ENCODE data around the gene ACSF3. TPM values are rescaled to one million over a fixed set of nuclear protein-coding genes. Genes with fewer than 3 reads are reported as not detected.
A peak's percentile ranks its signal among the peaks of the same experiment; 100 is the strongest.
"Not testable (repeated sequence)": the region's sequence is repeated elsewhere in the genome, so short reads cannot be mapped to it uniquely, and the experiment has no call there.

The ACSF3 gene
- total RNA-seq, 6 donors from 2014 or later, result 30.2 to 97.4 (median 35.3) TPM

DNA sequence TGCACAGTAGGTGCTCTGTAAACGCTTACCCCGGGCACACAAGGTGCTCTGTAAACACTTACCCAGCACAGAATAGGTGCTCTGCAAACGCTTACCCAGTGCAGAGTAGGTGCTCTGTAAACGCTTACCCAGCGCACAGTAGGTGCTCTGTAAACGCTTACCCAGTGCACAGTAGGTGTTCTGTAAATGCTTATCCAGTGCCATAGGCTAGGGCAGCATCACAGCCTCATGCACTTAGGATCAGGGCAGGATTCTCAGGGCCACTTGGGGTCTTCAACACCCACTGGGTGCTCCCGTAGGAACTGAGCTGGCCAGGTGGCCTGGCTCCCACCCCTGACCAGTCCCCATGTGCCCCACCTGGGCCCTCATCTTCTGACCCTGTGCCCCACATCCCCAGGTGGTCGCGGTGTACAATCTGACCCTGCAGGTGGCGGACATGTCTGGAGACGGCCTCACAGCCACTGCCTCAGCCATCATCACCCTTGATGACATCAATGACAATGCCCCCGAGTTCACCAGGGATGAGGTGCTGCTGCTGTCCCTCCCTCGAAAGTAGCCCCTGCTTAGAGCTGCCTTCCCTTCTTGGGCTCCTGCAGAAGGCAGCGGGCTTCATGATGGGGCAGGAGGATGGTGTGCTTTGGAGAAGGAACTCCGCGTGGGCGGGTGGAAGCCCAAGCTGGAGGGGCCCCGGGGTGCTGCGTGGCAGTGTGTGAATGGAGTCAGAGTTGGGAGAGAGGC, 93.5 kb downstream of the ACSF3 start:
- Histone ChIP-seq H3K27ac (no peak overlapping the region), H3K36me3 (no peaks in the 10 kb centered on the region), H3K9me3 (no peaks in the 10 kb centered on the region), H3K4me1 (peaks cover 6 to 11% (median 10%) of the 10 kb centered on the region in 4 donors), H3K4me3 (no peak overlapping the region), H3K27me3 (no peaks in the 10 kb centered on the region)
- peak in 1 of 2 donors; percentile 72 for DNase-seq
- WGBS, 2 donors, result 57 to 61% methylated on average over 11 to 19 of the region's 19 CpGs
- TF ChIP-seq POLR2AphosphoS5 (IDR thresholded peaks at IDR 0.05) (no peak), POLR2A (IDR thresholded peaks at IDR 0.05) (no peak), EP300 (IDR thresholded peaks at IDR 0.05) (no peak)
- TF ChIP-seq, protein P1, sequence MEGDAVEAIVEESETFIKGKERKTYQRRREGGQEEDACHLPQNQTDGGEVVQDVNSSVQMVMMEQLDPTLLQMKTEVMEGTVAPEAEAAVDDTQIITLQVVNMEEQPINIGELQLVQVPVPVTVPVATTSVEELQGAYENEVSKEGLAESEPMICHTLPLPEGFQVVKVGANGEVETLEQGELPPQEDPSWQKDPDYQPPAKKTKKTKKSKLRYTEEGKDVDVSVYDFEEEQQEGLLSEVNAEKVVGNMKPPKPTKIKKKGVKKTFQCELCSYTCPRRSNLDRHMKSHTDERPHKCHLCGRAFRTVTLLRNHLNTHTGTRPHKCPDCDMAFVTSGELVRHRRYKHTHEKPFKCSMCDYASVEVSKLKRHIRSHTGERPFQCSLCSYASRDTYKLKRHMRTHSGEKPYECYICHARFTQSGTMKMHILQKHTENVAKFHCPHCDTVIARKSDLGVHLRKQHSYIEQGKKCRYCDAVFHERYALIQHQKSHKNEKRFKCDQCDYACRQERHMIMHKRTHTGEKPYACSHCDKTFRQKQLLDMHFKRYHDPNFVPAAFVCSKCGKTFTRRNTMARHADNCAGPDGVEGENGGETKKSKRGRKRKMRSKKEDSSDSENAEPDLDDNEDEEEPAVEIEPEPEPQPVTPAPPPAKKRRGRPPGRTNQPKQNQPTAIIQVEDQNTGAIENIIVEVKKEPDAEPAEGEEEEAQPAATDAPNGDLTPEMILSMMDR (IDR thresholded peaks at IDR 0.05), result no peak
- ATAC-seq (ENCODE audit: low FRiP score in 2 of 2), result peak; percentile 11 to 20

DNA sequence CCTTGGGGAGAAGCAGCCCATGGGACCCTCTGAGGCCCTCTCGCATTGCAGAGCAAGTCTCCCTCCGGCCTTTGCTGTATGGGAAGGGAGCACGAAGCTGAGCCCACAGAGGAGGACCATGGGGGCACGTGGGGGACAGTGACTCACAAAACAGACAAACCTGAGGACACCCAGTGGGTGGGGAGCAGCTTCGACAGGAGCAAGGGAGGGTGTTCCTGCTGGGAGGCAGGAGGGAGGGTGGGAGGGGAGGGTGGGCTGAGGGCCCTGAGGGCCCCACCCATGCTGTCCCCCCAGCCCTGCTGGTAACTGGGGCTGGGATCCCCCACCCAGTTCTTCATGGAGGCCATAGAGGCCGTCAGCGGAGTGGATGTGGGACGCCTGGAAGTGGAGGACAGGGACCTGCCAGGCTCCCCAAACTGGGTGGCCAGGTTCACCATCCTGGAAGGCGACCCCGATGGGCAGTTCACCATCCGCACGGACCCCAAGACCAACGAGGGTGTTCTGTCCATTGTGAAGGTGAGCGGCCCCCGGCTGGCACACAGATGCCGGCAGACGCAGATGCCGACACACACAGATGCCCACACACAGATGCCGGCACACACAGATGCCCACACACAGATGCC, 94.2 kb downstream of the ACSF3 start:
- Histone ChIP-seq H3K27ac (no peak overlapping the region), H3K4me3 (no peak overlapping the region), H3K9me3 (no peaks in the 10 kb centered on the region), H3K4me1 (peaks cover 6 to 12% (median 11%) of the 10 kb centered on the region in 4 donors), H3K27me3 (no peaks in the 10 kb centered on the region), H3K36me3 (no peaks in the 10 kb centered on the region)
- 72 to 74% methylated on average over 17 to 19 of the region's 19 CpGs for WGBS, 2 donors
- no peak for ATAC-seq (ENCODE audit: low FRiP score in 2 of 2)
- TF ChIP-seq POLR2AphosphoS5 (IDR thresholded peaks at IDR 0.05), result no peak
- TF ChIP-seq EP300 (IDR thresholded peaks at IDR 0.05), result no peak
- no peak for TF ChIP-seq POLR2A (IDR thresholded peaks at IDR 0.05)
- TF ChIP-seq, protein P1 (IDR thresholded peaks at IDR 0.05), result no peak
- peak in 1 of 2 donors; percentile 70 for DNase-seq

DNA sequence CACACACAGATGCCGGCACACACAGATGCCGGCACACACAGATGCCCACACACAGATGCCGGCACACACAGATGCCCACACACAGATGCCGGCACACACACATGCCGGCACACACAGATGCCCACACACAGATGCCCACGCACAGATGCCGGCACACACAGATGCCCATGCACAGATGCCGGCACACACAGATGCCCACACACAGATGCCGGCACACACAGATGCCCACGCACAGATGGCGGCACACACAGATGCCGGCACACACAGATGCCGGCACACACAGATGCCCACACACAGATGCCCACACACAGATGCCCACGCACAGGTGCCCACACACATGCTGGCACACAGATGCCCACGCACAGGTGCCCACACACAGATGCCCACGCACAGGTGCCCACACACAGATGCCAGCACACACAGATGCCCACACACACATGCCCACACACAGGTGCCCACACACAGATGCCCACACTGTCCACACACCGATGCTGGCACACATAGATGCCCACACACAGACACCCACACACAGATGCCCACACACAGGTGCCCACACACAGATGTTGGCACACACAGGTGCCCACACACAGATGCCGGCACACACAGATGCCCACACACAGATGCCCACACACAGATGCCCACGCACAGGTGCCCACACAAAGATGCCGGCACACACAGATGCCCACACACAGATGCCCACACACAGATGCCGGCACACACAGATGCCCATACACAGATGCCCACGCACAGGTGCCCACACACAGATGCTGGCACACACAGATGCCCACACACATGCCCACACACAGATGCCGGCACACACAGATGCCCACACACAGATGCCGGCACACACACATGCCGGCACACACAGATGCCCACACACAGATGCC, 95.1 kb downstream of the ACSF3 start:
- not testable (repeated sequence) for H3K9me3 ChIP-seq; ATAC-seq (ENCODE audit: low FRiP score in 2 of 2); H3K36me3 ChIP-seq; H3K4me3 ChIP-seq; H3K27me3 ChIP-seq; H3K27ac ChIP-seq
- WGBS, 2 donors, result 82 to 89% methylated on average over 14 to 15 of the region's 25 CpGs
- peaks cover 6 to 20% (median 17%) of the 10 kb centered on the region in 4 donors for H3K4me1 ChIP-seq
- peak in 1 of 2 donors; percentile 68 for DNase-seq

DNA sequence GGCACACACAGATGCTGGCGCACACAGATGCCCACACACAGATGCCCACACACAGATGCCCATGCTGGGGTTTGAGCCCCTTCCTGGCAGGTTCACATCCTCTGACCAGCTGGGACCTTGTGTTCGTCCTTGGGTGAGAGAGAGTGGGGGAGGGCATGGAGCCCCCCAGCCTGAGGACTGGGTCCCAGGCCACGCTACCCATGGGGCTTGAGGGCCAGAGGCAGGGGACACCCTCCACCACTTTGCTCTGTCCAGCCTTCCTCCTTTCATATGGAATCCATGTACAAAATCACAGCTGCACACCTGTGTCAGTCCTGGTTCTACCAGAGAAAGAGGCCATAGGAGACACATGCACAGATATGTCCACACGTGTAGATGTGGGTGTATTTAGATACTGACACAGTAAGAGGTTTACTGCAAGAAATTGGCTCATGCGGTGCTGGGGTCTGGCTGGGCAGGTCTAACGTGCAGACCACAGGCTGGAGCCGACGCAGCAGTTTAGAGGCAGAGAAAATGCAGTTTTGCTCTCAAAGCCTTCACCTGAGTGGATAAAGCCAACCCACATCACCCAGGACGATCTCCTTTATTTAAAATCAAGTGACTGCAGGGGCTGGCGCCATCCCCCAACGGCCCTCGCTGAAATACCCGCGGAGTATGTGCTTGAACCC, 95.8 kb downstream of the ACSF3 start:
- Histone ChIP-seq H3K27me3 (no peaks in the 10 kb centered on the region), H3K4me1 (peaks cover 6 to 24% (median 17%) of the 10 kb centered on the region in 4 donors), H3K27ac (no peak overlapping the region), H3K9me3 (no peaks in the 10 kb centered on the region), H3K36me3 (no peaks in the 10 kb centered on the region), H3K4me3 (no peak overlapping the region)
- WGBS, 2 donors, result 57 to 60% methylated on average over 12 to 13 of the region's 14 CpGs
- TF ChIP-seq POLR2AphosphoS5 (IDR thresholded peaks at IDR 0.05) (no peak), POLR2A (IDR thresholded peaks at IDR 0.05) (no peak), EP300 (IDR thresholded peaks at IDR 0.05) (no peak)
- TF ChIP-seq, protein P1 (IDR thresholded peaks at IDR 0.05), result no peak
- no peak for ATAC-seq (ENCODE audit: low FRiP score in 2 of 2)
- DNase-seq, result no peak

Measured in upper lobe of left lung (tissue), 6 donors.